ENCODE measurements around the gene FAM174B. TPM values are rescaled to one million over a fixed set of nuclear protein-coding genes. Genes with fewer than 3 reads are reported as not detected.
"Not testable (repeated sequence)": the region's sequence is repeated elsewhere in the genome, so short reads cannot be mapped to it uniquely, and the experiment has no call there.

Gene FAM174B
- total and polyA plus RNA-seq, 2 donors from 2014 or later: 9.8 to 13.8 TPM

GRCh38 chr15:92608866-92609700 lies 46.5 kb downstream of the FAM174B start:
- no peak overlapping the region for H3K9ac ChIP-seq (ENCODE audit: low read length in 3 of 3)
- intact Hi-C loops (cut with DNase I): no loop called here

GRCh38 chr15:92606836-92607150 lies 48.8 kb downstream of the FAM174B start:
- intact Hi-C loops (cut with DNase I); FAIRE-seq; DNase-seq; H3K4me3 ChIP-seq (ENCODE audit: low read length in 3 of 3); H3K27me3 ChIP-seq (ENCODE audit: control insufficient read depth, insufficient read depth, low read length); H3K36me3 ChIP-seq (ENCODE audit: control insufficient read depth in 2 of 3, insufficient read depth in 3 of 3, low read length in 3 of 3); H3K9ac ChIP-seq (ENCODE audit: low read length in 3 of 3); H3K9me3 ChIP-seq (ENCODE audit: control insufficient read depth in 2 of 3, insufficient read depth in 1 of 3, low read length in 3 of 3); H3K4me1 ChIP-seq (ENCODE audit: control insufficient read depth in 2 of 3, insufficient read depth in 2 of 3, low read depth in 1 of 3, low read length in 3 of 3); H3K27ac ChIP-seq (ENCODE audit: low read depth in 2 of 2, low read length in 2 of 2): not testable (repeated sequence)

More at GRCh38 chr15:92608866-92609700, 46.5 kb downstream of the FAM174B start:
- Histone ChIP-seq H3K36me3 (ENCODE audit: control insufficient read depth in 2 of 3, insufficient read depth in 3 of 3, low read length in 3 of 3) (no peaks in the 10 kb centered on the region), H3K4me1 (ENCODE audit: control insufficient read depth in 2 of 3, insufficient read depth in 2 of 3, low read depth in 1 of 3, low read length in 3 of 3) (no peaks in the 10 kb centered on the region), H3K4me3 (ENCODE audit: low read length in 3 of 3) (no peak overlapping the region), H3K9me3 (ENCODE audit: control insufficient read depth in 2 of 3, insufficient read depth in 1 of 3, low read length in 3 of 3) (no peaks in the 10 kb centered on the region), H3K27ac (ENCODE audit: low read depth in 2 of 2, low read length in 2 of 2) (no peak overlapping the region), H3K27me3 (ENCODE audit: control insufficient read depth, insufficient read depth, low read length) (no peaks in the 10 kb centered on the region)
- TF ChIP-seq CTCF (IDR thresholded peaks at IDR 0.05; ENCODE audit: borderline replicate concordance, extremely low read depth, insufficient read depth): no peak
- DNase-seq (no peak), FAIRE-seq (no peak)

- TF ChIP-seq CTCF (IDR thresholded peaks at IDR 0.05; ENCODE audit: borderline replicate concordance, extremely low read depth, insufficient read depth): no peak
- no peaks in the 10 kb centered on the region for H3K27me3 ChIP-seq (ENCODE audit: control insufficient read depth, insufficient read depth, low read length)
- FAIRE-seq: no peak
- H3K27ac ChIP-seq (ENCODE audit: low read depth in 2 of 2, low read length in 2 of 2): no peak overlapping the region
- no peaks in the 10 kb centered on the region for H3K9me3 ChIP-seq (ENCODE audit: control insufficient read depth in 2 of 3, insufficient read depth in 1 of 3, low read length in 3 of 3)
- no peaks in the 10 kb centered on the region for H3K4me1 ChIP-seq (ENCODE audit: control insufficient read depth in 2 of 3, insufficient read depth in 2 of 3, low read depth in 1 of 3, low read length in 3 of 3)
- H3K36me3 ChIP-seq (ENCODE audit: control insufficient read depth in 2 of 3, insufficient read depth in 3 of 3, low read length in 3 of 3): no peaks in the 10 kb centered on the region
- H3K9ac ChIP-seq (ENCODE audit: low read length in 3 of 3): no peak overlapping the region
- DNase-seq: no peak
- intact Hi-C loops (cut with DNase I): no loop called here
- no peak overlapping the region for H3K4me3 ChIP-seq (ENCODE audit: low read length in 3 of 3)
Observed at GRCh38 chr15:92606126-92606835, 49.3 kb downstream of the FAM174B start.

- no peaks in the 10 kb centered on the region for H3K4me1 ChIP-seq (ENCODE audit: control insufficient read depth in 2 of 3, insufficient read depth in 2 of 3, low read depth in 1 of 3, low read length in 3 of 3)
- intact Hi-C loops (cut with DNase I): no loop called here
- no peaks in the 10 kb centered on the region for H3K27me3 ChIP-seq (ENCODE audit: control insufficient read depth, insufficient read depth, low read length)
- H3K9me3 ChIP-seq (ENCODE audit: control insufficient read depth in 2 of 3, insufficient read depth in 1 of 3, low read length in 3 of 3): no peaks in the 10 kb centered on the region
- no peak overlapping the region for H3K4me3 ChIP-seq (ENCODE audit: low read length in 3 of 3)
- TF ChIP-seq CTCF (IDR thresholded peaks at IDR 0.05; ENCODE audit: borderline replicate concordance, extremely low read depth, insufficient read depth): no peak
- no peak overlapping the region for H3K9ac ChIP-seq (ENCODE audit: low read length in 3 of 3)
- no peak for FAIRE-seq
- DNase-seq: no peak
- H3K27ac ChIP-seq (ENCODE audit: low read depth in 2 of 2, low read length in 2 of 2): no peak overlapping the region
- H3K36me3 ChIP-seq (ENCODE audit: control insufficient read depth in 2 of 3, insufficient read depth in 3 of 3, low read length in 3 of 3): no peaks in the 10 kb centered on the region
Observed at GRCh38 chr15:92605225-92605944, 50.2 kb downstream of the FAM174B start.
